ENCODE results near the gene NCOR2. TPM values are rescaled to one million over a fixed set of nuclear protein-coding genes. Genes with fewer than 3 reads are reported as not detected.

NCOR2 gene
- total RNA-seq, 4 donors from 2014 or later: 105 to 330 (median 148) TPM

DNA sequence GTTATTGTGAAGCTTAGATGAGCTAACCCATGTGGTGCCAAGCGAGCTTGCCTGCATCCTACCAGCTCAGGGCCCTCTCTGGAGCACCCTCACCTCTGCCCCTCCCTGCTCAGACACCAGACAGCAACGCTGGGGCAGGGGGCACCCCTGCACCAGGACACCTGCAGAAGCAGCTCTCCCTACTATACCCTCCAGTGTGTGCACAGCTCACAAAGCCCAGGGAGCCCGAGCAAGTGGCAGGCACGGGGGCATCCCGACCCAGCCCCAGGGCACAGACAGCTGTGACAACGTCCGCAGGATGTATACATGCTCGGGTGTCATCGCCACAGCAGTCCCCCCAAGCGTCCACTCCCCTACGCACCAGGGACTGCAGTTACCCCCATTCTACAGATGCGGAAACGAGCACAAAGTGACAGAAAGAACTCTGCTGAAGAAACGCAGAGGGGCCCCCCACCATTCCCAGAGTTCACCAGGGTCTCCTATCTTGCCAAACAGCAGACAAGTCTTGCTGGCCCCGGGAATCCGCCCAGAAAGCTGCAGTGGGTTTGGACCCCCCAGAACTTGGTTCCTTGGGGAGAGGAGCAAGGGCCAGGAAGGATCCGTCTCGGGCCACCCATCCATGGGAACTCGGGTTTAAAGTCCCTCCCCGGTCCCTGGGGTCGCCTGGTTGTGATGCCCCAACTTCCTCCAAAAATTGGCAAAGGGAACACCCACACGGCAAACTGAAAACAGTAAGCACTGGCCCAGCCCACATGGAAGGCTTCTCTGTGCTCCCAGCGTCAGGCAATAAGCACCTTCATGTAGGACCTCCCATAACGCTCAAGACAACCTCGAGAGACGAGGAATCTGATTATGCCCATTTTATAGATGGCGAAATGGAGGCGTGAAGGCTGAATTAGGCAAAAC is 12.0 kb downstream of the NCOR2 start:
- no peak overlapping the region for H3K4me3 ChIP-seq
- H3K9me3 ChIP-seq: no peaks in the 10 kb centered on the region
- TF ChIP-seq POLR2A (IDR thresholded peaks at IDR 0.05): no peak
- TF ChIP-seq, protein P1, sequence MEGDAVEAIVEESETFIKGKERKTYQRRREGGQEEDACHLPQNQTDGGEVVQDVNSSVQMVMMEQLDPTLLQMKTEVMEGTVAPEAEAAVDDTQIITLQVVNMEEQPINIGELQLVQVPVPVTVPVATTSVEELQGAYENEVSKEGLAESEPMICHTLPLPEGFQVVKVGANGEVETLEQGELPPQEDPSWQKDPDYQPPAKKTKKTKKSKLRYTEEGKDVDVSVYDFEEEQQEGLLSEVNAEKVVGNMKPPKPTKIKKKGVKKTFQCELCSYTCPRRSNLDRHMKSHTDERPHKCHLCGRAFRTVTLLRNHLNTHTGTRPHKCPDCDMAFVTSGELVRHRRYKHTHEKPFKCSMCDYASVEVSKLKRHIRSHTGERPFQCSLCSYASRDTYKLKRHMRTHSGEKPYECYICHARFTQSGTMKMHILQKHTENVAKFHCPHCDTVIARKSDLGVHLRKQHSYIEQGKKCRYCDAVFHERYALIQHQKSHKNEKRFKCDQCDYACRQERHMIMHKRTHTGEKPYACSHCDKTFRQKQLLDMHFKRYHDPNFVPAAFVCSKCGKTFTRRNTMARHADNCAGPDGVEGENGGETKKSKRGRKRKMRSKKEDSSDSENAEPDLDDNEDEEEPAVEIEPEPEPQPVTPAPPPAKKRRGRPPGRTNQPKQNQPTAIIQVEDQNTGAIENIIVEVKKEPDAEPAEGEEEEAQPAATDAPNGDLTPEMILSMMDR (IDR thresholded peaks at IDR 0.05): no peak
- H3K27me3 ChIP-seq: no peaks in the 10 kb centered on the region
- no peaks in the 10 kb centered on the region for H3K36me3 ChIP-seq
- H3K4me1 ChIP-seq: peaks cover 0 to 60% (median 10%) of the 10 kb centered on the region in 4 donors
- peak in 1 of 3 donors; percentile 42 for DNase-seq
- no peak overlapping the region for H3K27ac ChIP-seq

GRCh38 chr12:124554429-124555029 is 12.9 kb downstream of the NCOR2 start:
- DNase-seq: peak in 1 of 3 donors; percentile 47
- Histone ChIP-seq H3K4me3 (no peak overlapping the region), H3K27ac (no peak overlapping the region), H3K27me3 (no peaks in the 10 kb centered on the region), H3K9me3 (no peaks in the 10 kb centered on the region), H3K4me1 (peaks cover 0 to 64% (median 11%) of the 10 kb centered on the region in 4 donors), H3K36me3 (no peaks in the 10 kb centered on the region)
- TF ChIP-seq, protein P1 (IDR thresholded peaks at IDR 0.05): no peak
- TF ChIP-seq POLR2A (IDR thresholded peaks at IDR 0.05): no peak

DNA sequence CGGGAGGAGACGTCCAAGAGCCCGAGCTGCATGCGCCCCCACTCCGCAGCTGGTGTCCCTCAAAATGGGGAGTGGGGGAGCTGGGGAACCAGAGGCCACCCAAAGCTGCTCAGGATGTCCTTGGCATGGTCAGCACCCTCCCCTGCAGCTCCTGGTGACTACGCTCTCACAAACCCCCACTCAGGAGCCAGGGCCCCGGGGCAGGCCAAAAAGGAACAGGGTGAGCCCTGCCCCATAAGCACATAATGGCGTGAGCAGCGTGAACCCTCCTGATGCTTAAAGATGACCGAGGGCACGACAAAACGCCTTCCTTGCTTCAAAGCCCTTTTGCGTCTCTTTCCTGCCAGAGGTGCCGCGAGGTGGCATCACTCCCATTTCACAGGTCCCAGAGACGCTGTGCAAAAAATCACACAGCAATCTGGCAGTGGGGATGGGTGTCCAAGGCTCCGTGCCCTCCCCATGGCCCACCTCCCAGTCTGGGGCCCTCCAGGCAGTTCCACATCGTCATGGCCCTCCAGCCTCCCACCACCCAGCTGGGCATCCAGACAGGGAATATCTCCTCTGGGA is 13.5 kb downstream of the NCOR2 start:
- Histone ChIP-seq H3K36me3 (no peaks in the 10 kb centered on the region), H3K27ac (no peak overlapping the region), H3K4me3 (no peak overlapping the region), H3K4me1 (peaks cover 0 to 70% (median 14%) of the 10 kb centered on the region in 4 donors), H3K9me3 (no peaks in the 10 kb centered on the region), H3K27me3 (no peaks in the 10 kb centered on the region)
- TF ChIP-seq POLR2A (IDR thresholded peaks at IDR 0.05): no peak
- TF ChIP-seq, protein P1 (IDR thresholded peaks at IDR 0.05): no peak
- no peak for DNase-seq

- Histone ChIP-seq H3K4me3 (no peak overlapping the region), H3K36me3 (no peaks in the 10 kb centered on the region), H3K9me3 (no peaks in the 10 kb centered on the region), H3K27ac (peak overlapping the region in 3 of 4 donors; percentile 15 to 61 (median 57)), H3K4me1 (peaks cover 0 to 65% (median 14%) of the 10 kb centered on the region in 4 donors), H3K27me3 (no peaks in the 10 kb centered on the region)
- TF ChIP-seq, protein P1 (IDR thresholded peaks at IDR 0.05): no peak
- TF ChIP-seq POLR2A (IDR thresholded peaks at IDR 0.05): no peak
- peak; percentile 48 to 69 (median 65) for DNase-seq
These were observed 15.9 kb downstream of the NCOR2 start for GRCh38 chr12:124551268-124552144.
